Activated T-cell treated with anti-CD3 and anti-CD28 coated beads, Interleukin-2, amount 50 U/mL, for 1 hour (primary cell): ENCODE data around the gene ETV4.
"Not testable (repeated sequence)": the region's sequence is repeated elsewhere in the genome, so short reads cannot be mapped to it uniquely, and the experiment has no call there.

Experiments
- DNase-seq: peaks from one replicate; pipeline ENCODE4 v3.0.0-alpha.2; 2020

Gene ETV4

DNA sequence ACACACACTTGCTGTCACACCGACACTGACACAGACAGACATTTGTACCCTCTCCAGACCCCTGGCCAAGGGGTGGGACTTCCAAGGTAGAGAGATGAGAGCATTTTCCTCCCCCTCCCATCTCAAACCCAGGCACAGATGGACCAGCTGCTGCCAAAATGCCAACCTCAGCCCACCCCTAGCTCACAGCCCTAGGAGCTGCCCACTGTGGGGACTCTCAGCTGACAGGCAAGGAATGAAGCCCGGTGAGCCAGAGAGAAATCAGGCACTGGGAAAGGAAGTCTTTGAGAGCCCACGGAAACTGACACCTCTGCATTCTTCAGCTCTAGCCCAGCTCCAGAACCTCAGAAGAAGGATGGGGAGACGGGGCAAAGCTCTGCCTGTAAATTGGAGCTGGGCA lies 2.8 kb downstream of the ETV4 start:
- no peak for DNase-seq

GRCh38 chr17:43542859-43543258 lies 3.3 kb downstream of the ETV4 start:
- DNase-seq, result no peak

DNA sequence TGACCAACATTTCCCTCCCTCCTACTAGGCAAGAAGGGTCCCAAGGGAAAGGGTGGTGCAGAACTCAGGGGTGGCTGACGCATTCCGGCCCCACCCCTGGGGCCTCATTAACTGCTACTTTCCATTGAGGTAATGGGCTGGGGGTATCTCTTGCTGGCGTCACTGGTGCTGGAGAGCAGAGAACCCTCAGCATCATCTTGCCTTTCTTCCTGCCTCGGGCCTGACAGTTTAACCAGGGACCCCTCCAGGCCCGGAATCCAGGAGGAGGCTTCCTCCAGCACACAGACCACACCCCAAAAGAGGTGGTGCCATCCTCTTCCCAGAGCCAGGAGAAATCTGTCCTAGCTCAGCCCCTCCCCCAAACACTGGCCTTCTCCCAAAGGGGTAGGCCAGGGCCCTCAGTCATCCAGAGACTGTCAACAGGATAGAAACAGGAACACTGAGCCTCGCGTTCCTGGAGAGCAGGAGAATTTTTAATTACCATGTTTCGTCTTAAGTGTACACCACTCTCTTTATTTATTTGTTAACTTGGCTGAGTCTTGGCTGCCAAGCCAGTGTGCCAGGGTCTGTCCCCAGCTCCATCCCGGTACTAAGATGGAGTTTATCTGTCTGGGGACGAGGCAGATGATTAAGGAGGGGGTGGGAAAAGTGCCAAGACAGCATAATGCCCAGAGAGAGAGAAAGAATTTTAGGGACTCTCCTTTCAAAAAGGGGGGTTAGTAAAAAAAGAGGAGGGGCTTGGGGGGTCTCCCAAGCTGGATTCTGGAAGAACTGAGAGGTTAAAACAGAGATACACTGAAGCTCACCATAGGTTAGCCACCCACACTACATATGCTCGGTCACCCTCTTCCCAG lies 5.1 kb downstream of the ETV4 start:
- DNase-seq, result no peak

DNA sequence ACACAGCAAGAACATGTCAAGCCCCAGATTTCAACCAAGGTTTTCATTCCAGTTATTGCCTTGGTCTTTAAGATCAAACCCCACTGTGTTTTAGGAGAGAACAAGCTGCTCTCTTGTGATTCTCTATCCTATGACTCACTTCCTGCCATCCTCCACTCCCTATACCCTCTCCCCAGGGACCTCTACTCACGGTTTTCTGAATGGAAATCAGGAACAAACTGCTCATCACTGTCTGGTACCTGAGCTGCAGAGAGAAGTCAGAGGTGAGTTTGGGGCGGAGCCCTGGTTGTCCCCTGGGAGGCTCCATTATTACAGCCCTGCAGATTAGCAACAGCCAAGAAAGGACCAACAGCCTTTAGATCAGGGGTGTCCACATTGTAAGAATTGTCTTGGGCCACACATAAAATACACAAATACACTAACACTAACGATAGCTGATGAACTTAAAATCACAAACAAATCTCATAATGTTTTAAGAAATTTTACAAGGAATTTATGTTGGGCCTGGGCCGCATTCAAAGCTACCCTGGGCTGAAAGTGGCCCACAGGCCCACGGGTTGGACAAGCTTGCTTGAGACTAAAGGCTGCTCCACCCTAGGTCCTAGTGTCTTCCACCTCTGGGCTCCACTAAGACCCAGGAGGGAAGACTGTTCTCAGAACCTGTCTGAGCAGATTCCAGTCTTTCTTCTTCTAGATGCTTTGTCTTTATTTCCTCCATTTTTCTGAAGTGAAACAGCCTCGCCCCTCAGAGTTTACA lies 9.7 kb downstream of the ETV4 start:
- DNase-seq, result no peak

DNA sequence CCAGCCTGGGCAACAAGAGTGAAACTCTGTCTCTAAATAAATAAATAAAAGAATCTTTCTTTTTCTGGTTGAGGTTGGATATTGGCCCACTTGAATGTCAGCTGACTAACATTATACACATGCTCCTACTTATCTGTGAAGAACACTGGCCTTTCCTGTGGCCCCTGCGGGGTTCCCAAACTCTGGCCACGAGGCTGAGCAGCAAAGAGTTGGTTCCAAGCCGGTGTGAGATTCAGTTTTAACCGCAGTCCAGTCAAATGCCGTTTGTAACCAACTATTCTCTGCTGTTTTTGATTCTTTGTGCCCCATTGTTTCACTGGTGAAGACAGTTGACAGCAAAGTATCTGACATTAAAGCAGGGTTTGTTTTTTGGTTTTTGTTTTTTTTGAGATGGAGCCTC lies 11.2 kb downstream of the ETV4 start:
- DNase-seq, result no peak

DNA sequence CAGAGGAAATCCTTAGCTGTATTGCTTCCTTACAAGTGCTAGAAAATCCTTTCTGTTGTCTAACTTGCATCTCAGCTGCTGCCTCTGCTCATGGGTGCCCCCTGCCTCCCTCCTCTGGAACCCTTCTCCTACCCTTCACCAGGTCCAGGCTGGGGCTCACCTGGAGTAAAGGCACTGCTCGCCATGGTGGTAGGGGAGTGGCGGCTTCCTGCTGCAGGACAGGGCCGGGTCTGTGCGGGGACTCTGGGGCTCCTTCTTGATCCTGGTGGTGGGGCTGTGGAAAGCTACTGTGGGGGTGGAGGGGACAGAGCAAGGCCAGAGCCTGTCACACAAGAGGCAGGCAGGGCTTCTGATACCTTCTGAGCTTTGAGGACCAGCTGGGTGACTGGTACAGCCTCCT lies 12.4 kb downstream of the ETV4 start:
- no peak for DNase-seq

DNA sequence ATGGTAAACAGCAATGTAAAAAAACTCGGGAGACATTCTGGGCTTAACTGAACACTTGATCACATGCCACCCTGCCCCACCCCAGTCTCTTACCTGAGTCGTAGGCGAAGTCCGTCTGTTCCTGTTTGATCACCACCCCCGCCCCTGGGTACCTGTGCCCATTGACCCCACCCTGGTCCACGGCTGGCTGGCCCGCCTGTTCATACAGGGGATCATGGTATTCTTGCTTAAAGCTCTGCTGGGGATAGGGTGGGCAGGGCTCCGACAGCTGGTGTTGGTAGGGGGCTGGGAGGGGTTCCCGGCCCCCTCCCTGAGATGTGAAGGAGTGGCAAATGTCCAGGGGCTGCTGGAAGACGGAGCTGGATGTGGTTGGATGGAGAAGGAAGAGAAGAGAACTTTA lies 13.6 kb downstream of the ETV4 start:
- no peak for DNase-seq

GRCh38 chr17:43531955-43532354 lies 14.2 kb downstream of the ETV4 start:
- DNase-seq, result no peak

DNA sequence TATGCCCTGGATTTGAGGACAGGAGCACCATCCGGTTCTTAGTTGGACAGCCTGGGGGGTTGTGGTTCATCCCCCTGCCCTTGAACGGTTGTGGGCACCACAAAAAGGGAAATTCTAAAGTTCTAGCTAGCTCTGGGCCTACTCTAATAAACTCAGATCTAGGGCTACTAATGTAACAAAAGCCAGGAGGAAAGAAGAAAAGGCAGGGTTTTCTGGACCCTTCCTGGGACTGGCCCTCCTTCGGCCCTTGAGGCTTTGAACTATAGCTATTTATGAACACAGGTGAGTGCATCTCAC lies 15.1 kb downstream of the ETV4 start:
- no peak for DNase-seq

DNA sequence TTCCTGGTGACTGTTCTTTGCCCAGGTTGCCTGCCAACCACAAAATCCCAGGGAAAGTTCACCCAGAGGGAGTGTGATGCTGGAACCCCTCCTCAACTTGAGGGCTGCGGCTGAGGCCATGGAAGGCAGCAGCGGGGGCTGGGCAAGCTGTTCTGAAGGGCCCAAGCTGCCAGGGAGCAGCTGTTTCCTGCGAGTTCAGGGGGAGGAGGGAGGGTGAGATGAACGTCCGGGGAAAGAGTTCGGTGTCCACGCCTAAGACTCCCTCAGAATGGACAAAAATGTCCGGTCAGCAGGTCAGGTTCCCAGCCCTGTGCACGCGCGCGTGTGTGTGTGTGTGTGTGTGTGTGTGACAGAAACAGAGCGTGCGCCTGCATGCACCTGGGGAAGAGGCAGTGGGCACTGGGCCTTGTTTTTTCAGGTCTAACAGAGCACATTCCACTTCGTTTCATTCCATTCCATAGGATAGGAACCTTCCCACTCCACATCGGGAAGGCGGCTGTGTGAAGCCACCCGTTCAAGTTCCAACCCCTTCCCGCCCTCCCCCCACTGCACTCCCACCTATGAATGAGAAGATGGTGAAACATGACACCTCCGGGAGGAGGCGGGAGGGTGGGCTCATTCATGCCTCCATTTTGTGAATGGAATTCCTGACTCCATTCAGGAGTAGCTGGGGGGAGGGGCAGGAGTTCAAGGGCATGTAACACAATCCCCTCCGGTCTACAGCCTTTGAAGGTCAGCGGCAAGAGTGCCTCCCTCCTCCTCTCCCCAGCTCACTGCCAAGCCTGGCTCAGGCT lies 15.7 kb downstream of the ETV4 start:
- no peak for DNase-seq

DNA sequence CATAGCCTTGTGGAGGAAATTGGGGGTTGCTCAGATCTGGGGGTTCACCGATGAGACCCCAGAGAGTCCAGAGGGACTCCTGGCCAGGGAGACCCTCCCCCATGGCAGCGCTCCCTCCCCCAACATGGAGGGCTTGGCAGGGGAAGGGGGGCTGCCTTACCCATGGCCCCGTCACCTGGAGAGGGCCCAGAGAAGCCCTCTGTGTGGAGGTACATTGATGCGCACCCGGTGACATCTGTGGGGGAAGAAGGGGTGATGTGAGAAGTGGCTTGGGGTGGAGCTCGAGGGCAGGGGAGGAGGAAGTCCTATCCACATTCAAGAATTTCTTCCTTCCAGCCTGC lies 16.2 kb downstream of the ETV4 start:
- no peak for DNase-seq

GRCh38 chr17:43528988-43529814 lies 16.9 kb downstream of the ETV4 start:
- DNase-seq, result no peak

- no peak for DNase-seq
These were observed 17.7 kb downstream of the ETV4 start for GRCh38 chr17:43528319-43528987.

DNA sequence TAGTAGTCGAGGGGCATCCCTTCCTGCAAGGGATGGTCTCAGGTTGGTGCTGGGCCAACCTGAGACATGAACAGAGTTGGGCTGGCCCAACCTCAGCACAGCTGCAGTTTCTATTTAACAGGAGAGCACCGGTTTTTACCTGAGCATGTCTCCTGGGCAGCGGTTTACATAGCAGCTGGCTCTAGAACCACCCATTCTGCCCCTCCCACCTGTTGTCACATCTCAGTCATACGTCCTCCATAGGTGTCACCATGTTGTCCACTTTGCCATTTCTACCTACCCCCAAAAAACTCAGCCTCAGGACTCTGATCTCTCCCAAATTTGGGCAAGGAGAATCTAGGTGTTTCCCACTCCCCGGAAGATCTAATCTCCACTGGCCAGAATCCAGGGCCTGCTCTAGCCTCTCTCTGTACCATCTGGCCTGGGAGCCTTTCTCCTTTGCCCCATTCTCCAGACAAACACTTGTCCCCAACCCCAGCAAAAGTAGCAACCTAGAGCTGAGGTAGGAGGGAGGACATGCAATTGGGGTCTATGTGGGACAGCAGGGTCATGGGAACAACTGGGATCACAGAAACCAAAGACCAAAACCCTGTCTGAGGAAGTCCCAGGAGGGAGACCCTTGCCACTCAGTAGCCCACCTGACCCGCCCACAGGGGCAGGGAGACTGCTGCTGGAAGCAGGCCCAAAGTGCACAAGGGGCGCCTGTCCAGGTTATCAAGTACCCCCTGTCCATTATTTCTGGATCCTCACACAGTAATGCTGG lies 19.1 kb downstream of the ETV4 start:
- no peak for DNase-seq

DNA sequence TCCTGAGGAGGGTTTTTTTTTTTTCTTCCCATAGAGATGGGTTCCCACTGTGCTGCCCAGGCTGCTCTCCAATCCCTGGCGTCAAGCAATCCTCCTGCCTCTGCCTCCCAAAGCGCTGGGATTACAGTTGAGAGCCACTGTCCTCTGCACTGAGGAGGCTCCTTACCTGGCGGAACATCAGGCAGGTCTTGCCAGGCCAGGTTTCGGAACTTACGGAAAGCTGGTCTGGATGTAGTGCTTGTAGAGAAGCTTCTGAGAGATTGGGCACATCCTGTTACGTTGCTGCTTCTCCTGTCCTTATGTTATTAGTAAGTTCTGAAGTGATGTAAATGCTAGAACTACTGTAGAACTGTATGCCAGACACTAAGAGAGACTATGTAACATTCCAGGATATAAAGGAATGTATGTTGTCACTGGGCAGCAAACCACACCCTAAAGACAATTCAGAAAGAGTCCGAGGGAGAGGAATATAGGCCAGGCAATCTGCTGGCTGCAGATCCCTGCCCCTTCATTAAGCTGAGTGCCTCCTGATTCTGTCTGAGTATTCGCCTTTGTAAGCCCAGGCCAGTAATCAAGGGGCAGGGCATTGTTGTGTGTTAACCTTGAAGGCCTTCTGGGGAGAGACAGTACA lies 21.1 kb downstream of the ETV4 start:
- DNase-seq, result no peak

- no peak for DNase-seq
These were observed 24.8 kb downstream of the ETV4 start for GRCh38 chr17:43521389-43521788.

- no peak for DNase-seq
These were observed 28.3 kb downstream of the ETV4 start for GRCh38 chr17:43517615-43518386.

GRCh38 chr17:43517161-43517560 lies 29.0 kb downstream of the ETV4 start:
- no peak for DNase-seq

DNA sequence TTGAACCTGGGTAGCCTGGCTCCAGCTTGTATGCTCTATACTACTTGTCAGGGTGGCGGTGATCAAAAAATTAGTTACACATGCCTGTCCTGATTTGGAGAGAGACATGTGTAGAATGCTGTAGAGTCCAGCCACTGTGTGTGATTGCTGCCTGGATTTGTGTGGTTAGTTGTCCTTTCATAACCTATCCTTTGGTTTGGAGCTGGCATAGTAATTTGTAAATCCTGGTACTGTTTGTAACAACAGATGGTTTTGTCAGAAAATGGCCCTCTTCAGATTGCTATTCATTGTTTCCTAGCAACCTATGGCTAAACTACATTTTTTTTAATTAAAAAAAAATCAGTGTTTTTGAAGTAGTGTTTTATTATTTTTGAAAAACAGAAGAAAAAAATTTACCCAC lies 30.5 kb downstream of the ETV4 start:
- no peak for DNase-seq

DNA sequence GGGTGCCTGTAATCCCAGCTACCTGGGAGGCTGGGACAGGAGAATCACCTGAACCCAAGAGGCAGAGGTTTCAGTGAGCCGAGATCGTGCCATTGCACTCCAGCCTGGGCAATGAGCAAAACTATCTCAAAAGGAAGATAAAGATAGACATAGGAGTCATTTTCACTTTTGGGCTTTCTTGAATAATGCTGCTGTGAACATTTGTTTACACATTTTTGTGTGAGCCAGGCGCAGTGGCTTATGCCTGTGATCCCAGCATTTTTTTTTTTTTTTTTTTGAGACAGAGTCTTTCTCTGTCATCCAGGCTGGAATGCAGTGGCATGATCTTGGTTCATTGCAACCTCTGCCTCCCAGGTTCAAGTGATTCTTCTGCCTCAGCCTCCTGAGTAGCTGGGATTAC lies 34.9 kb downstream of the ETV4 start:
- DNase-seq, result not testable (repeated sequence)
